Limb (tissue), 2 donors: Measurements from ENCODE around the gene CIAPIN1.

ENCODE experiments used
- DNase-seq, 2 donors: peaks; one replicate each; pipeline ENCODE4 v3.0.0-alpha.2; 2016; ENCODE audit errors: extremely low spot score in 2 of 2

The CIAPIN1 gene

DNA sequence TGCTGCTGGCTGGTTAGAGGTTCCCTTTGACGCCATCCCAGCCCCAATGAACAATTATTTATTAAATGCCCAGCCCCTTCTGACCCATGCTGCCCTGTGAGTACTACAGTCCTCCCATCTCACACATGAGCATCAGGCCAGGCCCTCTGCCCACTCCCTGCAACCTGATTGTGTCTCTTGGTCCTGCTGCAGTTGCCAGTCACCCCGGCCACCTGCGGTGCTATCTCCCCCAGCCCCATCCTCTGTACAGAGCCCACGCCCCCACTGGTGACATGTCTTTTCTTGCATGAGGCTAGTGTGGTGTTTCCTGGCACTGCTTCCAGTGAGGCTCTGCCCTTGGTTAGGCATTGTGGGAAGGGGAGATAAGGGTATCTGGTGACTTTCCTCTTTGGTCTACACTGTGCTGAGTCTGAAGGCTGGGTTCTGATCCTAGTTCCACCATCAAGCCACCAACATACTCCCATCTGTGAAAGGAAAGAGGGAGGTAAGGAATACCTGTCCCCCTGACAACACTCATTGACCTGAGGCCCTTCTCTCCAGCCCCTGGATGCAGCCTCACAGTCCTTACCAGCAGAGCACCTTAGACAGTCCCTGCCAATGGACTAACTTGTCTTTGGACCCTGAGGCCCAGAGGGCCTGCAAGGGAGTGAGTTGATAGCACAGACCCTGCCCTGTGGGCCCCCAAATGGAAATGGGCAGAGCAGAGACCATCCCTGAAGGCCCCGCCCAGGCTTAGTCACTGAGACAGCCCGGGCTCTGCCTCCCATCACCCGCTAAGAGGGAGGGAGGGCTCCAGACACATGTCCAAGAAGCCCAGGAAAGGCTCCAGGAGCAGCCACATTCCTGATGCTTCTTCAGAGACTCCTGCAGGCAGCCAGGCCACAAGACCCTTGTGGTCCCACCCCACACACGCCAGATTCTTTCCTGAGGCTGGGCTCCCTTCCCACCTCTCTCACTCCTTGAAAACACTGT lies 63.6 kb downstream of the CIAPIN1 start:
- DNase-seq = no peak

DNA sequence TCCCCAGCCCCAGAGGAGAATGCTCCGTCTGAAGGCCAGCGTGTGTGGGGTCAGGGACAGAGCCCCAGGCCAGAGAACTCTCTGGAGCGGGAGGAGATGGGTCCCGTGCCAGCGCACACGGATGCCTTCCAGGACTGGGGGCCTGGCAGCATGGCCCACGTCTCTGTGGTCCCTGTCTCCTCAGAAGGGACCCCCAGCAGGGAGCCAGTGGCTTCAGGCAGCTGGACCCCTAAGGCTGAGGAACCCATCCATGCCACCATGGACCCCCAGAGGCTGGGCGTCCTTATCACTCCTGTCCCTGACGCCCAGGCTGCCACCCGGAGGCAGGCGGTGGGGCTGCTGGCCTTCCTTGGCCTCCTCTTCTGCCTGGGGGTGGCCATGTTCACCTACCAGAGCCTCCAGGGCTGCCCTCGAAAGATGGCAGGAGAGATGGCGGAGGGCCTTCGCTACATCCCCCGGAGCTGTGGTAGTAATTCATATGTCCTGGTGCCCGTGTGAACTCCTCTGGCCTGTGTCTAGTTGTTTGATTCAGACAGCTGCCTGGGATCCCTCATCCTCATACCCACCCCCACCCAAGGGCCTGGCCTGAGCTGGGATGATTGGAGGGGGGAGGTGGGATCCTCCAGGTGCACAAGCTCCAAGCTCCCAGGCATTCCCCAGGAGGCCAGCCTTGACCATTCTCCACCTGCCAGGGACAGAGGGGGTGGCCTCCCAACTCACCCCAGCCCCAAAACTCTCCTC lies 64.5 kb downstream of the CIAPIN1 start:
- no peak for DNase-seq

GRCh38 chr16:57381791-57382534 lies 65.2 kb downstream of the CIAPIN1 start:
- DNase-seq = no peak

DNA sequence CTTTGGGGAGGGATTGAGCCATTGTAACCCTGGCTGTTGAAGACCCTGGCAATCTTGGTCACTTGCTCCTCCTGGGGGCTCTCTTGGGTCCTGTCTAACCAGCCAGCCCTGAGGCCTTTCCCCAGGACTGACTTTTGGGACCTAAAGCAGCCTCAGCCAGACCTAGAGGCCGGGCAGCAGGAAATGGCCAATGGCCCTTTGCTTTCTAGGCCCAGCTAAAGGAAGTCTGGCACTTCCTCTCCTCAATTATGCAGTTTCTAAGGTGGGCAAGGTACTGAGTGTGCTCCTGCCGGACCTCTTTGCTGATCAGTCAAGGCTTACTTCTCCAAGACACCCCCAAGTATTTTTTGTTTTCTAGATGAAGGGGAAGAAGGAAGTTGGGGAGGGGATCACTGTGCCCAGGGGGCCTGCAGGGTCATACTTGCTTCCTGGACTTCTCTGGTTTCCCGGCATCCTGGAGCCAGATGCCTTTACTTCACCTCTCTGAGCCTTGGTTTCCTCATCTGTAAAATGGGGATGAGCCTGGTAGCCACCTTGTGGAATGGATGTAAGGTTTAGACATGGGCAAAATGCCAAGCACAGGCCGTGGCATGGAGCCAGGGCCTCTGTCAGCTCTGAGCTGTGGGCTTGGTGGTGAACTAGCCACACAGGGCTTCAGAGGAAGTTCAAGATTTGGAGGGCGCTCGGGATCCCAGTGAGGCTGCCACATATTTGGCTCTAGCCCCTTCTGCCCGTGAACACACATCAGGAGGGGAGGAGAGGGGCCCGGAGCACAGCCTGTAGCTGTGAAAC lies 66.3 kb downstream of the CIAPIN1 start:
- no peak for DNase-seq

GRCh38 chr16:57379579-57379978 lies 67.6 kb downstream of the CIAPIN1 start:
- no peak for DNase-seq
